ENCODE measurements around the gene NMUR1.

The NMUR1 gene

DNA sequence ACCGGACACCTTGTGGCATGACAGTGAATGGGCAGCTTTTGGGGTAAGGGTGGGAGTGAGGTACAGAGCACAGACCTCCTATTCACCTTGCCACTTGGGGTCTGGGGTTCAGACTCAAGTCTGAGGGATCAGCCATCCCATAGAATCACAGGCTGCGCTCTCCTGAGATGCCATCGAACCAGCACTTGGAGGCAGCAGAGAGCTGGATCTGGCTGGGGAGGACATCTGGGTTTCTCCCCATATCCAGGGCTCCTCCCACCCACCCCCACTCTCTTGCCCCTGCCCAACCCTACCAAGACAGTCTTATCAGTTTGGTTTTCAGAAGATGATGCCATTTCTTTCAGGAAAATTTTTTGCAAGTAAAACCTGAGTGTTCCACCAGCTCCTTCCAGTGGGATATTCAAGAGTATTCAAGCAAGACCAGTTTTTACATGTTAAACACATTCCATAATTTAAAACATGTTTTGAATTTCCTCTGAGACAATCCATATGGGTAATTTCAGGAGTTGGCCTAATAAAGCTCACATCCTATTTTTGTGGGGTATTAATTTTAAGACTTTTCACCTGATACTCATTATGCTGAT, 33.2 kb upstream of the NMUR1 start:
- ChIA-PET CTCF (interaction anchor here (0.7 to 4.4 kb wide), 25 partner anchors 8 to 337 kb away, joined by 3 to 56 read pairs (median 5); partner anchors contain the start of gene NMUR1), POLR2A (interaction anchor here (0.9 kb wide), 1 partner anchor 99 kb away, joined by 5 read pairs; the partner anchor contains the start of gene NCL)

GRCh38 chr2:231557571-231558217, 27.4 kb upstream of the NMUR1 start:
- TF ChIP-seq ZNF785 (tag by site-specific recombination; IDR thresholded peaks at IDR 0.05) (no peak), ZNF654 (tag by site-specific recombination; IDR thresholded peaks at IDR 0.05; ENCODE audit: low read depth) (peak; percentile 35)
- ChIA-PET CTCF (interaction anchor here (0.6 to 2.0 kb wide), 10 partner anchors 9 to 172 kb away, joined by 3 to 10 read pairs (median 4); no protein-coding TSS in a partner anchor), POLR2A (no interaction called here)
- Histone ChIP-seq H3K27ac (ENCODE audit: extremely low read depth, low read depth, low read length) (no peak overlapping the region), H3K9me3 (ENCODE audit: control insufficient read depth, insufficient read depth, low read depth, low read length) (no peaks in the 10 kb centered on the region), H3K4me3 (ENCODE audit: low read depth, low read length) (no peak overlapping the region), H3K4me1 (ENCODE audit: control insufficient read depth, insufficient read depth, low read length) (no peaks in the 10 kb centered on the region), H3K36me3 (ENCODE audit: control insufficient read depth in 2 of 2, insufficient read depth in 1 of 2, low read length in 2 of 2) (no peaks in the 10 kb centered on the region)

More for the DNA sequence above, 33.2 kb upstream of the NMUR1 start:
- no peaks in the 10 kb centered on the region for H3K36me3 ChIP-seq (ENCODE audit: control insufficient read depth in 2 of 2, insufficient read depth in 1 of 2, low read length in 2 of 2)
- no peaks in the 10 kb centered on the region for H3K9me3 ChIP-seq (ENCODE audit: control insufficient read depth, insufficient read depth, low read depth, low read length)
- H3K4me3 ChIP-seq (ENCODE audit: low read depth, low read length): no peak overlapping the region
- no peak overlapping the region for H3K27ac ChIP-seq (ENCODE audit: extremely low read depth, low read depth, low read length)
- H3K4me1 ChIP-seq (ENCODE audit: control insufficient read depth, insufficient read depth, low read length): no peaks in the 10 kb centered on the region
- TF ChIP-seq ZXDB (tag by site-specific recombination; IDR thresholded peaks at IDR 0.05) (no peak), ZSCAN5A (tag by site-specific recombination; IDR thresholded peaks at IDR 0.05) (no peak), ZNF654 (tag by site-specific recombination; IDR thresholded peaks at IDR 0.05; ENCODE audit: low read depth) (peak; percentile 44), ZNF23 (tag by site-specific recombination; IDR thresholded peaks at IDR 0.05; ENCODE audit: borderline replicate concordance) (no peak)
- TF ChIP-seq, protein P1, sequence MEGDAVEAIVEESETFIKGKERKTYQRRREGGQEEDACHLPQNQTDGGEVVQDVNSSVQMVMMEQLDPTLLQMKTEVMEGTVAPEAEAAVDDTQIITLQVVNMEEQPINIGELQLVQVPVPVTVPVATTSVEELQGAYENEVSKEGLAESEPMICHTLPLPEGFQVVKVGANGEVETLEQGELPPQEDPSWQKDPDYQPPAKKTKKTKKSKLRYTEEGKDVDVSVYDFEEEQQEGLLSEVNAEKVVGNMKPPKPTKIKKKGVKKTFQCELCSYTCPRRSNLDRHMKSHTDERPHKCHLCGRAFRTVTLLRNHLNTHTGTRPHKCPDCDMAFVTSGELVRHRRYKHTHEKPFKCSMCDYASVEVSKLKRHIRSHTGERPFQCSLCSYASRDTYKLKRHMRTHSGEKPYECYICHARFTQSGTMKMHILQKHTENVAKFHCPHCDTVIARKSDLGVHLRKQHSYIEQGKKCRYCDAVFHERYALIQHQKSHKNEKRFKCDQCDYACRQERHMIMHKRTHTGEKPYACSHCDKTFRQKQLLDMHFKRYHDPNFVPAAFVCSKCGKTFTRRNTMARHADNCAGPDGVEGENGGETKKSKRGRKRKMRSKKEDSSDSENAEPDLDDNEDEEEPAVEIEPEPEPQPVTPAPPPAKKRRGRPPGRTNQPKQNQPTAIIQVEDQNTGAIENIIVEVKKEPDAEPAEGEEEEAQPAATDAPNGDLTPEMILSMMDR (tag by site-specific recombination; IDR thresholded peaks at IDR 0.05): peak; percentile 39; the same call in 1 of the 2 replicates
- TF ChIP-seq, protein P2, sequence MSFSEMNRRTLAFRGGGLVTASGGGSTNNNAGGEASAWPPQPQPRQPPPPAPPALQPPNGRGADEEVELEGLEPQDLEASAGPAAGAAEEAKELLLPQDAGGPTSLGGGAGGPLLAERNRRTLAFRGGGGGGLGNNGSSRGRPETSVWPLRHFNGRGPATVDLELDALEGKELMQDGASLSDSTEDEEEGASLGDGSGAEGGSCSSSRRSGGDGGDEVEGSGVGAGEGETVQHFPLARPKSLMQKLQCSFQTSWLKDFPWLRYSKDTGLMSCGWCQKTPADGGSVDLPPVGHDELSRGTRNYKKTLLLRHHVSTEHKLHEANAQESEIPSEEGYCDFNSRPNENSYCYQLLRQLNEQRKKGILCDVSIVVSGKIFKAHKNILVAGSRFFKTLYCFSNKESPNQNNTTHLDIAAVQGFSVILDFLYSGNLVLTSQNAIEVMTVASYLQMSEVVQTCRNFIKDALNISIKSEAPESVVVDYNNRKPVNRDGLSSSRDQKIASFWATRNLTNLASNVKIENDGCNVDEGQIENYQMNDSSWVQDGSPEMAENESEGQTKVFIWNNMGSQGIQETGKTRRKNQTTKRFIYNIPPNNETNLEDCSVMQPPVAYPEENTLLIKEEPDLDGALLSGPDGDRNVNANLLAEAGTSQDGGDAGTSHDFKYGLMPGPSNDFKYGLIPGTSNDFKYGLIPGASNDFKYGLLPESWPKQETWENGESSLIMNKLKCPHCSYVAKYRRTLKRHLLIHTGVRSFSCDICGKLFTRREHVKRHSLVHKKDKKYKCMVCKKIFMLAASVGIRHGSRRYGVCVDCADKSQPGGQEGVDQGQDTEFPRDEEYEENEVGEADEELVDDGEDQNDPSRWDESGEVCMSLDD (tag by site-specific recombination; IDR thresholded peaks at IDR 0.05): peak; percentile 38; the same call in 1 of the 2 replicates

- Histone ChIP-seq H3K27ac (ENCODE audit: extremely low read depth, low read depth, low read length) (no peak overlapping the region), H3K9me3 (ENCODE audit: control insufficient read depth, insufficient read depth, low read depth, low read length) (no peaks in the 10 kb centered on the region), H3K4me3 (ENCODE audit: low read depth, low read length) (no peak overlapping the region), H3K4me1 (ENCODE audit: control insufficient read depth, insufficient read depth, low read length) (no peaks in the 10 kb centered on the region), H3K36me3 (ENCODE audit: control insufficient read depth in 2 of 2, insufficient read depth in 1 of 2, low read length in 2 of 2) (no peaks in the 10 kb centered on the region)
- ChIA-PET CTCF (interaction anchor here (0.7 to 2.0 kb wide), 5 partner anchors 10 to 209 kb away, joined by 3 to 10 read pairs (median 4); no protein-coding TSS in a partner anchor), POLR2A (no interaction called here)
- TF ChIP-seq RBAK (tag by site-specific recombination; IDR thresholded peaks at IDR 0.05) (no peak), ZFP37 (tag by site-specific recombination; IDR thresholded peaks at IDR 0.05) (no peak), SCRT2 (tag by site-specific recombination; IDR thresholded peaks at IDR 0.05) (no peak), ZNF529 (tag by site-specific recombination; IDR thresholded peaks at IDR 0.05; ENCODE audit: insufficient replicate concordance) (no peak)
- TF ChIP-seq, protein P3, sequence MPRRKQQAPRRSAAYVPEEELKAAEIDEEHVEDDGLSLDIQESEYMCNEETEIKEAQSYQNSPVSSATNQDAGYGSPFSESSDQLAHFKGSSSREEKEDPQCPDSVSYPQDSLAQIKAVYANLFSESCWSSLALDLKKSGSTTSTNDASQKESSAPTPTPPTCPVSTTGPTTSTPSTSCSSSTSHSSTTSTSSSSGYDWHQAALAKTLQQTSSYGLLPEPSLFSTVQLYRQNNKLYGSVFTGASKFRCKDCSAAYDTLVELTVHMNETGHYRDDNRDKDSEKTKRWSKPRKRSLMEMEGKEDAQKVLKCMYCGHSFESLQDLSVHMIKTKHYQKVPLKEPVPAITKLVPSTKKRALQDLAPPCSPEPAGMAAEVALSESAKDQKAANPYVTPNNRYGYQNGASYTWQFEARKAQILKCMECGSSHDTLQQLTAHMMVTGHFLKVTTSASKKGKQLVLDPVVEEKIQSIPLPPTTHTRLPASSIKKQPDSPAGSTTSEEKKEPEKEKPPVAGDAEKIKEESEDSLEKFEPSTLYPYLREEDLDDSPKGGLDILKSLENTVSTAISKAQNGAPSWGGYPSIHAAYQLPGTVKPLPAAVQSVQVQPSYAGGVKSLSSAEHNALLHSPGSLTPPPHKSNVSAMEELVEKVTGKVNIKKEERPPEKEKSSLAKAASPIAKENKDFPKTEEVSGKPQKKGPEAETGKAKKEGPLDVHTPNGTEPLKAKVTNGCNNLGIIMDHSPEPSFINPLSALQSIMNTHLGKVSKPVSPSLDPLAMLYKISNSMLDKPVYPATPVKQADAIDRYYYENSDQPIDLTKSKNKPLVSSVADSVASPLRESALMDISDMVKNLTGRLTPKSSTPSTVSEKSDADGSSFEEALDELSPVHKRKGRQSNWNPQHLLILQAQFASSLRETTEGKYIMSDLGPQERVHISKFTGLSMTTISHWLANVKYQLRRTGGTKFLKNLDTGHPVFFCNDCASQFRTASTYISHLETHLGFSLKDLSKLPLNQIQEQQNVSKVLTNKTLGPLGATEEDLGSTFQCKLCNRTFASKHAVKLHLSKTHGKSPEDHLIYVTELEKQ (tag by site-specific recombination; IDR thresholded peaks at IDR 0.05; ENCODE audit: borderline replicate concordance): no peak
- TF ChIP-seq, protein P4, sequence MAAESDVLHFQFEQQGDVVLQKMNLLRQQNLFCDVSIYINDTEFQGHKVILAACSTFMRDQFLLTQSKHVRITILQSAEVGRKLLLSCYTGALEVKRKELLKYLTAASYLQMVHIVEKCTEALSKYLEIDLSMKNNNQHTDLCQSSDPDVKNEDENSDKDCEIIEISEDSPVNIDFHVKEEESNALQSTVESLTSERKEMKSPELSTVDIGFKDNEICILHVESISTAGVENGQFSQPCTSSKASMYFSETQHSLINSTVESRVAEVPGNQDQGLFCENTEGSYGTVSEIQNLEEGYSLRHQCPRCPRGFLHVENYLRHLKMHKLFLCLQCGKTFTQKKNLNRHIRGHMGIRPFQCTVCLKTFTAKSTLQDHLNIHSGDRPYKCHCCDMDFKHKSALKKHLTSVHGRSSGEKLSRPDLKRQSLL (tag by site-specific recombination; IDR thresholded peaks at IDR 0.05): no peak
- TF ChIP-seq, protein P5, sequence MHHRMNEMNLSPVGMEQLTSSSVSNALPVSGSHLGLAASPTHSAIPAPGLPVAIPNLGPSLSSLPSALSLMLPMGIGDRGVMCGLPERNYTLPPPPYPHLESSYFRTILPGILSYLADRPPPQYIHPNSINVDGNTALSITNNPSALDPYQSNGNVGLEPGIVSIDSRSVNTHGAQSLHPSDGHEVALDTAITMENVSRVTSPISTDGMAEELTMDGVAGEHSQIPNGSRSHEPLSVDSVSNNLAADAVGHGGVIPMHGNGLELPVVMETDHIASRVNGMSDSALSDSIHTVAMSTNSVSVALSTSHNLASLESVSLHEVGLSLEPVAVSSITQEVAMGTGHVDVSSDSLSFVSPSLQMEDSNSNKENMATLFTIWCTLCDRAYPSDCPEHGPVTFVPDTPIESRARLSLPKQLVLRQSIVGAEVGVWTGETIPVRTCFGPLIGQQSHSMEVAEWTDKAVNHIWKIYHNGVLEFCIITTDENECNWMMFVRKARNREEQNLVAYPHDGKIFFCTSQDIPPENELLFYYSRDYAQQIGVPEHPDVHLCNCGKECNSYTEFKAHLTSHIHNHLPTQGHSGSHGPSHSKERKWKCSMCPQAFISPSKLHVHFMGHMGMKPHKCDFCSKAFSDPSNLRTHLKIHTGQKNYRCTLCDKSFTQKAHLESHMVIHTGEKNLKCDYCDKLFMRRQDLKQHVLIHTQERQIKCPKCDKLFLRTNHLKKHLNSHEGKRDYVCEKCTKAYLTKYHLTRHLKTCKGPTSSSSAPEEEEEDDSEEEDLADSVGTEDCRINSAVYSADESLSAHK (tag by site-specific recombination; IDR thresholded peaks at IDR 0.05): no peak
These were observed 26.7 kb upstream of the NMUR1 start for GRCh38 chr2:231556981-231557380.
